Natural killer cell (primary cell): Measurements from ENCODE around the gene SLC7A4. TPM values are rescaled to one million over a fixed set of nuclear protein-coding genes. Genes with fewer than 3 reads are reported as not detected.

Source experiments
- ATAC-seq, 3 donors: fragments of 150-1000 bp in 2 of 3; fragments of 200-7000 bp in 1 of 3; cut with Tn5 transposase; 1 replicate in 1 of 3; 2 replicates in 2 of 3; pipeline ENCODE4 v1.10.0; 2021; ENCODE audit warnings: mild to moderate bottlenecking in 2 of 3, moderate library complexity in 2 of 3
- DNase-seq, 2 donors: peaks; one replicate each; pipeline versions ENCODE4 v3.0.0 to v3.0.0-alpha.2; 2013 to 2021; ENCODE audit warnings: mixed read lengths in 1 of 2
- H3K27ac ChIP-seq: one replicate; pipeline ENCODE4 v1.5.1; 2013; ENCODE audit warnings: mild to moderate bottlenecking, low read length
- H3K27me3 ChIP-seq: one replicate; pipeline ENCODE4 v1.6.1; 2013; ENCODE audit warnings: low read length; ENCODE audit not compliant: control insufficient read depth, insufficient read depth
- H3K36me3 ChIP-seq: one replicate; pipeline ENCODE4 v1.6.1; 2013; ENCODE audit warnings: low read length; ENCODE audit not compliant: control insufficient read depth, insufficient read depth
- H3K4me1 ChIP-seq: one replicate; pipeline ENCODE4 v1.6.1; 2013; ENCODE audit warnings: low read length; ENCODE audit not compliant: control insufficient read depth, insufficient read depth
- H3K4me3 ChIP-seq: one replicate; pipeline ENCODE4 v1.5.1; 2013; ENCODE audit warnings: low read length
- H3K9me3 ChIP-seq: one replicate; pipeline ENCODE4 v1.6.1; 2013; ENCODE audit warnings: low read length; ENCODE audit not compliant: control insufficient read depth, insufficient read depth
- H3K27ac Mint-ChIP-seq, 2 donors: one replicate each; pipeline ENCODE4 v1.8.0; 2022; ENCODE audit warnings: mild to moderate bottlenecking in 2 of 2, mixed read lengths in 2 of 2, moderate library complexity in 1 of 2
- H3K27me3 Mint-ChIP-seq, 2 donors: one replicate each; pipeline ENCODE4 v1.8.0; 2022; ENCODE audit warnings: low read depth in 2 of 2, mixed read lengths in 2 of 2
- H3K36me3 Mint-ChIP-seq: one replicate; pipeline ENCODE4 v1.8.0; 2022; ENCODE audit warnings: mixed read lengths
- H3K4me1 Mint-ChIP-seq, 2 donors: one replicate each; pipeline ENCODE4 v1.8.0; 2022; ENCODE audit warnings: mixed read lengths in 2 of 2
- H3K4me3 Mint-ChIP-seq: one replicate; pipeline ENCODE4 v1.8.0; 2022; ENCODE audit warnings: mild to moderate bottlenecking, moderate library complexity, mixed read lengths
- H3K9me3 Mint-ChIP-seq, 2 donors: one replicate each; pipeline ENCODE4 v1.8.0; 2022; ENCODE audit warnings: mixed read lengths in 2 of 2
- WGBS: methylation state at CpG from one replicate; pipeline ENCODE4 v1.1.7; 2013; ENCODE audit warnings: missing lambda C conversion rate; ENCODE audit not compliant: insufficient coverage; 5-methylcytosine and 5-hydroxymethylcytosine counted together
- intact Hi-C: fragments of 100-400 bp; cut with micrococcal nuclease; formaldehyde crosslinking; loops from one replicate; pipeline ENCODE4 v1.14.2; 2022
- total RNA-seq, 4 donors: library from RNA; stranded (reverse); fragments of 120-200 nt in 1 of 4; gene quantifications; one replicate each; pipeline versions ENCODE4 v1.2.3 to v1.2.4, GENCODE V29; 2013 to 2022
- TF ChIP-seq, protein P1 (sequence below): fragments of 200-600 bp; IDR thresholded peaks from one replicate; pipeline ENCODE4 v1.8.0; 2022; ENCODE audit warnings: antibody characterized with exemption

The SLC7A4 gene
- total RNA-seq, 3 donors from 2014 or later (not counting 1 experiment from before 2014, with no cell fraction given): not detected

GRCh38 chr22:21030032-21030431, 2.3 kb downstream of the SLC7A4 start:
- H3K9me3 Mint-ChIP-seq: no peaks in the 10 kb centered on the region
- no peak overlapping the region for H3K4me3 Mint-ChIP-seq
- WGBS: 90% methylated on average over 15 of the region's 15 CpGs
- peaks cover 6 to 13% of the 10 kb centered on the region in 2 donors for H3K4me1 Mint-ChIP-seq
- TF ChIP-seq, protein P1, sequence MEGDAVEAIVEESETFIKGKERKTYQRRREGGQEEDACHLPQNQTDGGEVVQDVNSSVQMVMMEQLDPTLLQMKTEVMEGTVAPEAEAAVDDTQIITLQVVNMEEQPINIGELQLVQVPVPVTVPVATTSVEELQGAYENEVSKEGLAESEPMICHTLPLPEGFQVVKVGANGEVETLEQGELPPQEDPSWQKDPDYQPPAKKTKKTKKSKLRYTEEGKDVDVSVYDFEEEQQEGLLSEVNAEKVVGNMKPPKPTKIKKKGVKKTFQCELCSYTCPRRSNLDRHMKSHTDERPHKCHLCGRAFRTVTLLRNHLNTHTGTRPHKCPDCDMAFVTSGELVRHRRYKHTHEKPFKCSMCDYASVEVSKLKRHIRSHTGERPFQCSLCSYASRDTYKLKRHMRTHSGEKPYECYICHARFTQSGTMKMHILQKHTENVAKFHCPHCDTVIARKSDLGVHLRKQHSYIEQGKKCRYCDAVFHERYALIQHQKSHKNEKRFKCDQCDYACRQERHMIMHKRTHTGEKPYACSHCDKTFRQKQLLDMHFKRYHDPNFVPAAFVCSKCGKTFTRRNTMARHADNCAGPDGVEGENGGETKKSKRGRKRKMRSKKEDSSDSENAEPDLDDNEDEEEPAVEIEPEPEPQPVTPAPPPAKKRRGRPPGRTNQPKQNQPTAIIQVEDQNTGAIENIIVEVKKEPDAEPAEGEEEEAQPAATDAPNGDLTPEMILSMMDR: no peak
- H3K36me3 Mint-ChIP-seq: no peaks in the 10 kb centered on the region
- no peaks in the 10 kb centered on the region for H3K9me3 ChIP-seq
- H3K36me3 ChIP-seq: no peaks in the 10 kb centered on the region
- DNase-seq (no peak), ATAC-seq (no peak)
- H3K4me1 ChIP-seq: peaks cover 19% of the 10 kb centered on the region
- intact Hi-C loops: no loop called here
- H3K4me3 ChIP-seq: no peak overlapping the region
- no peak overlapping the region for H3K27ac ChIP-seq
- H3K27me3 ChIP-seq: peaks cover 6% of the 10 kb centered on the region
- no peak overlapping the region for H3K27ac Mint-ChIP-seq
- peaks cover 10 to 26% of the 10 kb centered on the region in 2 donors for H3K27me3 Mint-ChIP-seq

GRCh38 chr22:21029486-21030025, 2.8 kb downstream of the SLC7A4 start:
- Mint-ChIP-seq H3K4me1 (peaks cover 6 to 14% of the 10 kb centered on the region in 2 donors), H3K36me3 (no peaks in the 10 kb centered on the region), H3K27me3 (peaks cover 10 to 25% of the 10 kb centered on the region in 2 donors), H3K4me3 (no peak overlapping the region), H3K9me3 (no peaks in the 10 kb centered on the region), H3K27ac (no peak overlapping the region)
- H3K27ac ChIP-seq: no peak overlapping the region
- intact Hi-C loops: no loop called here
- DNase-seq (no peak), ATAC-seq (no peak)
- peaks cover 19% of the 10 kb centered on the region for H3K4me1 ChIP-seq
- WGBS: 87% methylated on average over 12 of the region's 12 CpGs
- TF ChIP-seq, protein P1: no peak
- H3K4me3 ChIP-seq: no peak overlapping the region
- no peaks in the 10 kb centered on the region for H3K36me3 ChIP-seq
- peaks cover 6% of the 10 kb centered on the region for H3K27me3 ChIP-seq
- H3K9me3 ChIP-seq: no peaks in the 10 kb centered on the region

DNA sequence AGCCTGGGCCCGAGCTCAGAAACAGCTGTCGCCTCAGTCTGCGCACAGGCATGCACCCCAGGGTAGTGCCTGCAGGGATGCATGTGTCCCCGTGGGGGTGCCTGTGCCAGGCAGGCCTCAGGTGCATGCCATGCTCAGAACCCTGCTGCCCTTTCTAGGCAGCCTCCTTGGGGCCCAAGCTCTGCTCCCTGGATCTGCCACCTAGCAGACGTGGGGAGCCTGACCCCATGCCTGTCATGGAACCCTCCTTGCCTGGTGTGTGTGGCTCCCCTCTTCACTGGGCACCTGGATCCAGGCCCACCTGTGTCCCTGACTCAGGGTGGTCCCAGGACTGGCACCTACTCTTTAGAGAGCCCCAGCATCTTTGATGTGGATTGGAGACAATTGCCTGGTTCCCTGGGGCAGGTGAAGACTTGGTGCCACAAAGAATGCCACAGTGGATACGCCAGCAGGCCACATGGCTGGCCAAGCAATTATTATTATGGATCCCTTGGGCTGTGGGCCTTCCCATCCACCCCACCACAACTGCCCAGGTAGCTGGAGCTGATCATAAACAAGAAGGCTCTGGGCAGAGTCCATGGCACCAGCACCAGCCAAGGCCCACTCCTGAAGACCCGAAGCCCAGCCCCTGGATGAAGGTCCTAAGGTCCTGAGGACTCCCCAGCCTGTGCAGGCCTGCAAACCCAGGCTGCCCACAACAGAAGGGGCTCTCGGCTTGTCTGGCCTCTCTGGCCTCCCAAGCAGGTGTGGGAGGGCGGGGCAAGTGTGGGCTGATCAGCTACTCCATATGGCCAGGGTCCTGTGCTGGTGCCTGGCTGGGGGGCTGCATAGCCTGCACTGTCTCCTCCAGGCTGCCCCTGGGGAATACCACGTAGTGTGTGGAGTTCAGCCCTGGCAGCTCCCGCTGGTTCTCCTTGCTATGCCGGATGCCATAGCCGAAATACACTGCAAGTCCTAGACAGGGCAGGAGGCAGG, 3.8 kb downstream of the SLC7A4 start:
- 86% methylated on average over 13 of the region's 13 CpGs for WGBS
- Mint-ChIP-seq H3K4me1 (peaks cover 6 to 14% of the 10 kb centered on the region in 2 donors), H3K9me3 (no peaks in the 10 kb centered on the region), H3K27ac (no peak overlapping the region), H3K4me3 (no peak overlapping the region), H3K36me3 (no peaks in the 10 kb centered on the region), H3K27me3 (peaks cover 10 to 21% of the 10 kb centered on the region in 2 donors)
- TF ChIP-seq, protein P1: no peak
- Histone ChIP-seq H3K36me3 (no peaks in the 10 kb centered on the region), H3K9me3 (no peaks in the 10 kb centered on the region), H3K27ac (no peak overlapping the region), H3K4me1 (peaks cover 19% of the 10 kb centered on the region), H3K4me3 (no peak overlapping the region), H3K27me3 (peaks cover 6% of the 10 kb centered on the region)
- intact Hi-C loops: no loop called here
- DNase-seq: no peak
- no peak for ATAC-seq
